B cell (primary cell): ENCODE data around the gene SLC37A1. TPM values are rescaled to one million over a fixed set of nuclear protein-coding genes. Genes with fewer than 3 reads are reported as not detected.

Source experiments
- ATAC-seq: fragments of 200-7000 bp; cut with Tn5 transposase; one replicate; pipeline ENCODE4 v1.10.0; 2021; ENCODE audit warnings: low read depth, mild to moderate bottlenecking, moderate number of reproducible peaks, moderate library complexity
- CTCF ChIA-PET: fragments of 350-600 bp; sonication (Branson Sonifier 250); formaldehyde crosslinking; loops from one replicate; lab custom pipeline; 2021; ENCODE audit warnings: antibody characterized with exemption, inconsistent platforms; lab: Charles Lee
- POLR2A ChIA-PET: fragments of 350-600 bp; sonication (Branson Sonifier 250); formaldehyde crosslinking; loops from one replicate; lab custom pipeline; 2021; ENCODE audit warnings: antibody characterized with exemption; lab: Charles Lee
- DNase-seq: peaks from one replicate; pipeline ENCODE4 v3.0.0; 2013
- H2AFZ ChIP-seq: 2 replicates; pipeline ENCODE4 v1.6.1; 2012; ENCODE audit warnings: mild to moderate bottlenecking, low read depth, low read length; ENCODE audit not compliant: insufficient read depth, poor library complexity, severe bottlenecking
- H3K27ac ChIP-seq, 2 donors: 1 replicate in 1 of 2; 2 replicates in 1 of 2; pipeline ENCODE4 v1.5.1; 2012 to 2013; ENCODE audit warnings: low read length in 2 of 2, mild to moderate bottlenecking in 2 of 2, moderate library complexity in 1 of 2
- H3K27me3 ChIP-seq, 4 experiments: fragments of 200-600 bp in 1 of 4; sonication (generic) in 1 of 4; replicated peaks in 1 of 4; 1 replicate in 2 of 4; 2 replicates in 2 of 4; pipeline versions ENCODE4 v1.6.1 to v1.7.0; 2013 to 2016; ENCODE audit warnings: low read length in 3 of 4, mild to moderate bottlenecking in 2 of 4, mixed read lengths in 1 of 4, moderate library complexity in 1 of 4; ENCODE audit not compliant: insufficient read depth in 4 of 4, control insufficient read depth in 3 of 4; ENCODE audit errors: control extremely low read depth in 1 of 4
- H3K36me3 ChIP-seq, 2 experiments: replicated peaks in 1 of 2; 1 replicate in 1 of 2; 2 replicates in 1 of 2; pipeline versions ENCODE4 v1.6.1 to v1.7.1; 2013; ENCODE audit warnings: low read length in 1 of 2; ENCODE audit not compliant: insufficient read depth in 2 of 2, control insufficient read depth in 1 of 2; ENCODE audit errors: control extremely low read depth in 1 of 2, extremely low read depth in 1 of 2
- H3K4me1 ChIP-seq, 2 donors: fragments of 200-600 bp in 1 of 2; sonication (generic) in 1 of 2; 1 replicate in 1 of 2; 2 replicates in 1 of 2; pipeline versions ENCODE4 v1.5.1 to v1.6.1; 2013 to 2017; ENCODE audit warnings: low read length in 2 of 2; ENCODE audit not compliant: control insufficient read depth in 2 of 2, insufficient read depth in 2 of 2
- H3K4me2 ChIP-seq: replicated peaks from 2 replicates; pipeline ENCODE3; 2012; ENCODE audit warnings: mild to moderate bottlenecking, low read depth, low read length; ENCODE audit not compliant: poor library complexity, severe bottlenecking
- H3K4me3 ChIP-seq, 5 experiments: fragments of 200-600 bp in 1 of 5; sonication (generic) in 1 of 5; 1 replicate in 3 of 5; 2 replicates in 2 of 5; pipeline versions ENCODE4 v1.5.1 to v1.7.0; 2011 to 2016; ENCODE audit warnings: low read length in 4 of 5, mild to moderate bottlenecking in 4 of 5, low read depth in 2 of 5, control low read depth in 1 of 5, moderate library complexity in 1 of 5; ENCODE audit not compliant: insufficient read depth in 1 of 5; ENCODE audit errors: control extremely low read depth in 1 of 5, extremely low read depth in 1 of 5
- H3K79me2 ChIP-seq: fragments of 200-600 bp; sonication (generic); one replicate; pipeline ENCODE4 v1.6.0; 2016; ENCODE audit warnings: low read length; ENCODE audit not compliant: control insufficient read depth, insufficient read depth
- H3K9ac ChIP-seq: fragments of 200-600 bp; sonication (generic); 2 replicates; pipeline ENCODE4 v1.6.1; 2017; ENCODE audit warnings: mild to moderate bottlenecking, low read length, moderate library complexity
- H3K9me3 ChIP-seq, 3 donors: one replicate each; pipeline versions ENCODE4 v1.6.1 to v1.7.1; 2013; ENCODE audit warnings: low read length in 2 of 3; ENCODE audit not compliant: control insufficient read depth in 2 of 3, insufficient read depth in 1 of 3; ENCODE audit errors: control extremely low read depth in 1 of 3
- H4K20me1 ChIP-seq: 2 replicates; pipeline ENCODE4 v1.6.0; 2012; ENCODE audit warnings: mild to moderate bottlenecking, low read length; ENCODE audit not compliant: insufficient read depth, control insufficient read depth, poor library complexity, severe bottlenecking
- H3K27ac Mint-ChIP-seq: one replicate; pipeline ENCODE4 v1.8.0; 2021; ENCODE audit warnings: mixed read lengths
- H3K27me3 Mint-ChIP-seq: one replicate; pipeline ENCODE4 v1.8.0; 2021; ENCODE audit warnings: mixed read lengths
- H3K4me1 Mint-ChIP-seq: one replicate; pipeline ENCODE4 v1.8.0; 2021; ENCODE audit warnings: mixed read lengths
- H3K4me3 Mint-ChIP-seq: one replicate; pipeline ENCODE4 v1.8.0; 2021; ENCODE audit warnings: mixed read lengths
- H3K9me3 Mint-ChIP-seq: one replicate; pipeline ENCODE4 v1.8.0; 2022; ENCODE audit warnings: mixed read lengths; ENCODE audit not compliant: insufficient read depth
- EZH2 ChIP-seq: IDR thresholded peaks from 2 replicates; pipeline ENCODE4 v1.6.1; 2012; ENCODE audit warnings: borderline replicate concordance, low read depth, mild to moderate bottlenecking, moderate library complexity, low read length; ENCODE audit not compliant: insufficient read depth, poor library complexity, severe bottlenecking
- WGBS: methylation state at CpG from one replicate; pipeline ENCODE4 v1.1.5; 2013; ENCODE audit warnings: missing lambda C conversion rate; ENCODE audit not compliant: insufficient coverage; 5-methylcytosine and 5-hydroxymethylcytosine counted together
- intact Hi-C: fragments of 100-400 bp; cut with micrococcal nuclease; formaldehyde crosslinking; loops from one replicate; pipeline ENCODE4 v1.10.0; 2022
- polyA plus RNA-seq: library from polyadenylated mRNA; depleted of rRNA; stranded (reverse); fragments of >200 nt; gene quantifications from 2 replicates; pipeline ENCODE4 v1.2.3, GENCODE V29; 2012
- total RNA-seq, 2 donors: library from RNA; stranded (reverse); fragments of 120-200 nt in 1 of 2; gene quantifications; 1 replicate in 1 of 2; 2 replicates in 1 of 2; pipeline versions ENCODE4 v1.2.3 to v1.2.4, GENCODE V29; 2013 to 2022
- TF ChIP-seq, protein P1 (sequence below): fragments of 200-600 bp; IDR thresholded peaks from one replicate; pipeline ENCODE4 v1.8.0; 2022; ENCODE audit warnings: antibody characterized with exemption, mild to moderate bottlenecking

The SLC37A1 gene
- total and polyA plus RNA-seq, 2 donors (not counting 1 experiment from before 2014, with no cell fraction given), result 38.1 to 60.2 TPM

DNA sequence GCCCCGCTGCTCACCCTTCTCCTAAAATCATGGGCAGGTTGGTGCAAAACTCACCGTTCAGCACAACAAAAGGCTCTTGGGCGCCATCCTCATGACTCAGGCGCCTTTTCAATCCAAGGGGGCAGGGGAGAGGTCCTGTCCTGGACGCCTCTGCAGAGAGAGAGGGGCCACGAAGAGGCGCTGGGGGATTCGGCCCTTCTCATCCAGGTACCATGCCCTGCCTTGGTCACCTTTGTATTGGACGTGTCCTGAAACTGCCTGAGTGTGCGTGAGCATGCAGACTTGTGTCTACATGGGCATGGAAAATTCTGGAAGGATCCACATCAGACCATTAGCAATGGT, 53.5 kb downstream of the SLC37A1 start:
- Mint-ChIP-seq H3K27ac (no peak overlapping the region), H3K9me3 (no peaks in the 10 kb centered on the region), H3K27me3 (no peaks in the 10 kb centered on the region), H3K4me3 (no peak overlapping the region), H3K4me1 (peaks cover 4% of the 10 kb centered on the region)
- H3K4me2 ChIP-seq, result no peak overlapping the region
- no peak for DNase-seq
- no peaks in the 10 kb centered on the region for H3K79me2 ChIP-seq
- 97% methylated on average over 9 of the region's 10 CpGs for WGBS
- H3K4me3 ChIP-seq, result no peak overlapping the region
- H3K36me3 ChIP-seq, result peaks cover 0 to 83% of the 10 kb centered on the region in 2 experiments
- peaks cover 0 to 1% of the 10 kb centered on the region in 2 donors for H3K4me1 ChIP-seq
- POLR2A ChIA-PET, result no interaction called here
- H3K27me3 ChIP-seq, result no peaks in the 10 kb centered on the region
- no peak overlapping the region for H3K9ac ChIP-seq
- H4K20me1 ChIP-seq, result no peaks in the 10 kb centered on the region
- ATAC-seq, result no peak
- CTCF ChIA-PET, result no interaction called here
- H3K9me3 ChIP-seq, result no peaks in the 10 kb centered on the region
- no peak overlapping the region for H3K27ac ChIP-seq
- intact Hi-C loops, result no loop called here
- H2AFZ ChIP-seq, result no peak overlapping the region
- TF ChIP-seq EZH2, result no peak
- TF ChIP-seq, protein P1, sequence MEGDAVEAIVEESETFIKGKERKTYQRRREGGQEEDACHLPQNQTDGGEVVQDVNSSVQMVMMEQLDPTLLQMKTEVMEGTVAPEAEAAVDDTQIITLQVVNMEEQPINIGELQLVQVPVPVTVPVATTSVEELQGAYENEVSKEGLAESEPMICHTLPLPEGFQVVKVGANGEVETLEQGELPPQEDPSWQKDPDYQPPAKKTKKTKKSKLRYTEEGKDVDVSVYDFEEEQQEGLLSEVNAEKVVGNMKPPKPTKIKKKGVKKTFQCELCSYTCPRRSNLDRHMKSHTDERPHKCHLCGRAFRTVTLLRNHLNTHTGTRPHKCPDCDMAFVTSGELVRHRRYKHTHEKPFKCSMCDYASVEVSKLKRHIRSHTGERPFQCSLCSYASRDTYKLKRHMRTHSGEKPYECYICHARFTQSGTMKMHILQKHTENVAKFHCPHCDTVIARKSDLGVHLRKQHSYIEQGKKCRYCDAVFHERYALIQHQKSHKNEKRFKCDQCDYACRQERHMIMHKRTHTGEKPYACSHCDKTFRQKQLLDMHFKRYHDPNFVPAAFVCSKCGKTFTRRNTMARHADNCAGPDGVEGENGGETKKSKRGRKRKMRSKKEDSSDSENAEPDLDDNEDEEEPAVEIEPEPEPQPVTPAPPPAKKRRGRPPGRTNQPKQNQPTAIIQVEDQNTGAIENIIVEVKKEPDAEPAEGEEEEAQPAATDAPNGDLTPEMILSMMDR, result no peak

DNA sequence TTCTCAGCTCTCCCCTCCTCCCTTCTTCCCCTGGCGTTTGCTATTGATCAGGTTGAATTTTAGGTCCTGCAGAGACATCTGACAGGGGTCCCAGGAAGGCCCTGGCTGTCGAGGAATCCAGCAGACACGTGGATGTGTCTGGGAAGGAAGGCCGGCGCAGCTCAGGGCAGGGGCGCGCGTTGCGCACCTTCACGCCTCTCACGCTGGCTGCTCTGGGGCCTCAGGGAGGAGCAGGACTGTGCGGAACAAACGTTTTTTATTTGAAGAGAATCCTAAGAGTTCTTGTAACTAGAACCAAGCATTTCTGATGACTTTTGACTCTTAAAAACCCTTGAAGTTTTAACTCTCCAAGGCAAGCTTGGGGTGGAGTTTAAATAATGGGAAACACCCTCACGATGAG, 54.2 kb downstream of the SLC37A1 start:
- ATAC-seq (no peak), DNase-seq (no peak)
- H3K27ac Mint-ChIP-seq, result no peak overlapping the region
- H3K9me3 ChIP-seq, result no peaks in the 10 kb centered on the region
- no peaks in the 10 kb centered on the region for H3K27me3 ChIP-seq
- no peaks in the 10 kb centered on the region for H3K27me3 Mint-ChIP-seq
- H3K4me1 Mint-ChIP-seq, result no peaks in the 10 kb centered on the region
- peaks cover 0 to 86% of the 10 kb centered on the region in 2 experiments for H3K36me3 ChIP-seq
- H3K4me2 ChIP-seq, result no peak overlapping the region
- intact Hi-C loops, result no loop called here
- H2AFZ ChIP-seq, result no peak overlapping the region
- no peaks in the 10 kb centered on the region for H3K79me2 ChIP-seq
- ChIA-PET CTCF (interaction anchor here (1.2 kb wide), 1 partner anchor 309 kb away, joined by 3 read pairs; no protein-coding TSS in a partner anchor), POLR2A (no interaction called here)
- TF ChIP-seq EZH2, result no peak
- TF ChIP-seq, protein P1, result no peak
- 100% methylated on average over 12 of the region's 14 CpGs for WGBS
- no peak overlapping the region for H3K4me3 ChIP-seq
- H4K20me1 ChIP-seq, result no peaks in the 10 kb centered on the region
- no peak overlapping the region for H3K4me3 Mint-ChIP-seq
- H3K9me3 Mint-ChIP-seq, result no peaks in the 10 kb centered on the region
- no peak overlapping the region for H3K27ac ChIP-seq
- H3K4me1 ChIP-seq, result no peaks in the 10 kb centered on the region
- no peak overlapping the region for H3K9ac ChIP-seq
